ENCODE measurements around the gene ARHGAP42.

GRCh38 chr11:100914415-100915110 lies 227.5 kb downstream of the ARHGAP42 start:
- TF ChIP-seq CTCF (IDR thresholded peaks at IDR 0.05), result no peak
- TF ChIP-seq POLR2A (IDR thresholded peaks at IDR 0.05), result no peak
